Smooth muscle cell (in vitro differentiated cells): ENCODE results near the gene SIGLEC5. TPM values are rescaled to one million over a fixed set of nuclear protein-coding genes. Genes with fewer than 3 reads are reported as not detected.

Source experiments
- DNase-seq: peaks from one replicate; lab custom pipeline; 2025; ENCODE audit not compliant: unreplicated experiment; lab: John Stamatoyannopoulos, UW
- H2AFZ ChIP-seq: fragments of 200-600 bp; sonication (generic); 2 replicates; pipeline ENCODE4 v1.6.0; 2016; ENCODE audit warnings: antibody characterized with exemption, low read depth, mild to moderate bottlenecking
- H3F3A ChIP-seq: fragments of 200-600 bp; sonication (generic); 2 replicates; pipeline ENCODE4 v1.6.0; 2017; ENCODE audit warnings: antibody characterized with exemption, low read depth
- H3K27ac ChIP-seq: fragments of 200-600 bp; sonication (generic); 2 replicates; pipeline ENCODE4 v1.5.1; 2016; ENCODE audit warnings: low read depth, mild to moderate bottlenecking
- H3K27me3 ChIP-seq: fragments of 200-600 bp; sonication (generic); 2 replicates; pipeline ENCODE4 v1.6.1; 2016; ENCODE audit warnings: low read depth, mild to moderate bottlenecking
- H3K36me3 ChIP-seq: fragments of 200-600 bp; sonication (generic); 2 replicates; pipeline ENCODE4 v1.5.1; 2016; ENCODE audit warnings: low read depth
- H3K4me1 ChIP-seq: fragments of 200-600 bp; sonication (generic); 2 replicates; pipeline ENCODE4 v1.5.1; 2016; ENCODE audit warnings: low read depth
- H3K4me2 ChIP-seq: fragments of 200-600 bp; sonication (generic); 2 replicates; pipeline ENCODE4 v1.6.0; 2016; ENCODE audit warnings: mild to moderate bottlenecking
- H3K4me3 ChIP-seq: fragments of 200-600 bp; sonication (generic); 2 replicates; pipeline ENCODE4 v1.5.1; 2016; ENCODE audit warnings: mild to moderate bottlenecking
- H3K79me2 ChIP-seq: fragments of 200-600 bp; sonication (generic); 2 replicates; pipeline ENCODE4 v1.6.0; 2016; ENCODE audit warnings: low read depth, mild to moderate bottlenecking
- H3K9ac ChIP-seq: fragments of 200-600 bp; sonication (generic); 2 replicates; pipeline ENCODE4 v1.6.0; 2016; ENCODE audit warnings: low read depth
- H3K9me3 ChIP-seq: fragments of 200-600 bp; sonication (generic); replicated peaks from 2 replicates; pipeline ENCODE4 v1.5.1; 2016; ENCODE audit warnings: low read depth
- H4K20me1 ChIP-seq: fragments of 200-600 bp; sonication (generic); 2 replicates; pipeline ENCODE4 v1.6.0; 2016; ENCODE audit warnings: low read depth
- WGBS: methylation state at CpG from one replicate; pipeline ENCODE4 v1.1.7; 2016; ENCODE audit warnings: low lambda C conversion rate; 5-methylcytosine and 5-hydroxymethylcytosine counted together
- polyA plus RNA-seq: library from polyadenylated mRNA; unstranded; fragments of >200 nt; fragmentation: Nextera tagmentation; extraction: Ambion mirVana; gene quantifications from 2 replicates; pipeline ENCODE4 v1.2.1, GENCODE V29; 2016
- total RNA-seq: library from RNA; depleted of rRNA; stranded (reverse); fragments of >200 nt; gene quantifications from 2 replicates; pipeline ENCODE4 v1.2.3, GENCODE V29; 2014
- TF ChIP-seq, protein P1 (sequence below): fragments of 200-600 bp; sonication (generic); IDR thresholded peaks from 2 replicates; pipeline ENCODE4 v1.5.1; 2017; ENCODE audit warnings: borderline replicate concordance, mild to moderate bottlenecking, antibody characterized with exemption; ENCODE audit not compliant: insufficient read depth, poor library complexity, severe bottlenecking

The SIGLEC5 gene
- total and polyA plus RNA-seq, 2 experiments from 2014 or later = not detected

DNA sequence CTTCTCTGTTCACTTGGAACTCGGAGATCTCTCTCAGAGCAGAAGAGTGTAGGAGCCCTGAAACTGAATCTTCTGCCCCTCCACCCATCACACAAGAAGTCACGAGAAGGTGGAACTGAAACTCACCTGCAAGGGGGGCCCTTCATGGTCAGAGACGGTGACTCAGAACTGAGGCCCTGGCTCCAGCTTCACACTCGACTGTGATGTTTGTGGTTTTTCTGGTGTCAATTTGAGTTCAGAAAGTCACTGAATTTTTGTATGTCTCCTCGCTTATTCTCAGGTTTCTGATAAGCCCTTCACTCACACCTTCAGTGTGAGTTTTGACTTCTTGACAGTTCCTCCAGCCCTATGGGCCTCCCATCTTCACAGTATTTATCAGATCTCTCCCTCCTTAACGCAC is 23.1 kb downstream of the SIGLEC5 start:
- H3K27me3 ChIP-seq = no peaks in the 10 kb centered on the region

DNA sequence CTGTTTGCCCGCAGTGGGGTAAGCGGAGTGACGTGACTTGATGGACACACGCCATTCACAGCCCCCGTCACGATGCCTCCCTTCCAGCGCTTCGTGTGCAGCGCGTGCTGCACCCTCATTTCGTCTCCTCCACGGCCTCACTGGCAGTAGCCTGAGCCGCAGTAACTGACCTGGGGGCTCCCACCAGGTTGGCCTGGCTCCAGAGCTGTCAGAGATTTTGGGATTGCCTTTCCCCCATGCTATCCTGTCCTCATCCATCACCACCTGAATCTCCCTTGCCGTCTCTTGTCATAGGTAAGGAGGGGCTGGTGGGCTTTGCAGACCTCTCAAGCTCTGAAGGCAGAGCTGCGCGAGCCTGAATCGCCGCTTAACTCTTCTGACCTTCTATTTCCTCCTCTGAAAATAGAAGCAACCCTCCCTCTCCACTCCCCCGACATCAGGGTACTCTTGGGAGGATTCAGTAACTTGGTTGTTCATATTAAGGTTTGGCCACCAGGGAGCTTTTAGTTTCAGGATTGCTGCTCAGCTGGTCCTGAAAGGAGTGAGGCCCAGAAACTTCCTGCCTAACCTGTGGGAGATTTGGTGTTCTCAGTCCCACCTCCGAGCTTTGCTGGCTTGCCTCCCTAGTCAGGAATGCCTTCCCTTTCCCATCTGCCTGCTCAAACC is 27.9 kb downstream of the SIGLEC5 start:
- Histone ChIP-seq H3K9ac (no peak overlapping the region), H3K9me3 (no peaks in the 10 kb centered on the region), H3K27ac (no peak overlapping the region), H3K27me3 (no peaks in the 10 kb centered on the region), H2AFZ (no peak overlapping the region), H3K4me1 (no peaks in the 10 kb centered on the region), H3K36me3 (no peaks in the 10 kb centered on the region), H3F3A (no peaks in the 10 kb centered on the region), H3K4me3 (no peak overlapping the region), H3K79me2 (no peaks in the 10 kb centered on the region), H3K4me2 (no peak overlapping the region), H4K20me1 (no peaks in the 10 kb centered on the region)
- no peak for DNase-seq
- TF ChIP-seq, protein P1, sequence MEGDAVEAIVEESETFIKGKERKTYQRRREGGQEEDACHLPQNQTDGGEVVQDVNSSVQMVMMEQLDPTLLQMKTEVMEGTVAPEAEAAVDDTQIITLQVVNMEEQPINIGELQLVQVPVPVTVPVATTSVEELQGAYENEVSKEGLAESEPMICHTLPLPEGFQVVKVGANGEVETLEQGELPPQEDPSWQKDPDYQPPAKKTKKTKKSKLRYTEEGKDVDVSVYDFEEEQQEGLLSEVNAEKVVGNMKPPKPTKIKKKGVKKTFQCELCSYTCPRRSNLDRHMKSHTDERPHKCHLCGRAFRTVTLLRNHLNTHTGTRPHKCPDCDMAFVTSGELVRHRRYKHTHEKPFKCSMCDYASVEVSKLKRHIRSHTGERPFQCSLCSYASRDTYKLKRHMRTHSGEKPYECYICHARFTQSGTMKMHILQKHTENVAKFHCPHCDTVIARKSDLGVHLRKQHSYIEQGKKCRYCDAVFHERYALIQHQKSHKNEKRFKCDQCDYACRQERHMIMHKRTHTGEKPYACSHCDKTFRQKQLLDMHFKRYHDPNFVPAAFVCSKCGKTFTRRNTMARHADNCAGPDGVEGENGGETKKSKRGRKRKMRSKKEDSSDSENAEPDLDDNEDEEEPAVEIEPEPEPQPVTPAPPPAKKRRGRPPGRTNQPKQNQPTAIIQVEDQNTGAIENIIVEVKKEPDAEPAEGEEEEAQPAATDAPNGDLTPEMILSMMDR = no peak
- 89% methylated on average over 20 of the region's 20 CpGs for WGBS

More for the DNA sequence above, 23.1 kb downstream of the SIGLEC5 start:
- no peak overlapping the region for H3K27ac ChIP-seq
- H3K36me3 ChIP-seq = no peaks in the 10 kb centered on the region
- no peaks in the 10 kb centered on the region for H3K79me2 ChIP-seq
- no peak for DNase-seq
- H3F3A ChIP-seq = no peaks in the 10 kb centered on the region
- H2AFZ ChIP-seq = no peak overlapping the region
- H4K20me1 ChIP-seq = no peaks in the 10 kb centered on the region
- WGBS = 56% methylated on average over 6 of the region's 6 CpGs
- H3K4me2 ChIP-seq = no peak overlapping the region
- TF ChIP-seq, protein P1 = no peak
- no peaks in the 10 kb centered on the region for H3K9me3 ChIP-seq
- no peaks in the 10 kb centered on the region for H3K4me1 ChIP-seq
- no peak overlapping the region for H3K9ac ChIP-seq
- H3K4me3 ChIP-seq = no peak overlapping the region

DNA sequence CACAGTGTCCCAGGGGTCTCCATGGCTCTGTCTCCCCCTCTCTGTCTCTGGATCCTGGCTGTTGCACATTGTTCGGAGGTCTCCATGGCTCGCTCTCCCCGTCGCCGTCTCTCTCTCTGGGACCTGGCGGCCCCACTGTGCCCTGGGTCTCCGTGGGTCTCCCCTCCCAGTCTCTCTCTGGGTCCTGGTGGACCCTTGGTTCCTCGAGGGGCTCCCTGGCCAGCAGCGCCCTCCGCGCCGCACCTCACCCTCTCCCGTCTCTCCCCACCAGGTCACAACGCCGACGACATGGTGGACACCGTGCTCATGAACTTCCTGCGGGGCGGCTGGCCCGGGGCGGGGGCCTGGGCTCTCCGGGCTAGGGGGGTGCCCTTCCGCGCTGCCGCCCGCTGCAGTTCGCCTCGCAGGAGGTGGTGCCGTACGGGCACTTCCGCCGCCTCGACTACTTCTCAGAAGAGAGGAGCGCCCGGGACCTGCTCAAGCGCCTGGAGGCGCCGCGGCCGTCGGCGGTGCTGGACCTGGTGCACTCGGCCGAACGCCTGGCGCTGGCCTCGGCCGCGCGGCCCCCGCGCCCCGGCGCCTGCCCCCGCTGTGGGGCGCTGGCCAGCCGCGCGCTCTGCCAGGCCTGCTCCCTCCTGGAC is 29.1 kb downstream of the SIGLEC5 start:
- Histone ChIP-seq H3K9ac (no peak overlapping the region), H3K27me3 (no peaks in the 10 kb centered on the region), H3K4me1 (no peaks in the 10 kb centered on the region), H3F3A (no peaks in the 10 kb centered on the region), H2AFZ (no peak overlapping the region), H3K79me2 (no peaks in the 10 kb centered on the region), H3K36me3 (no peaks in the 10 kb centered on the region), H3K27ac (no peak overlapping the region), H3K4me3 (no peak overlapping the region), H4K20me1 (no peaks in the 10 kb centered on the region), H3K9me3 (no peaks in the 10 kb centered on the region), H3K4me2 (no peak overlapping the region)
- TF ChIP-seq, protein P1 = no peak
- no peak for DNase-seq
- 93% methylated on average over 16 of the region's 59 CpGs for WGBS
